Measurements from ENCODE around the gene EFNA1. TPM values are rescaled to one million over a fixed set of nuclear protein-coding genes. Genes with fewer than 3 reads are reported as not detected.

EFNA1 gene
- total and polyA plus RNA-seq, 2 of the 13 experiments (the other 11 are each of a cell fraction or from before 2014, with no cell fraction given) = 81.8 to 874 TPM

GRCh38 chr1:155141749-155142148 lies 14.1 kb downstream of the EFNA1 start (continued):
- TF ChIP-seq ZC3H4 (CRISPR knock-in tag; IDR thresholded peaks at IDR 0.05; ENCODE audit: borderline replicate concordance) = no peak
- TF ChIP-seq ZNF720 (CRISPR knock-in tag; IDR thresholded peaks at IDR 0.05) = no peak

GRCh38 chr1:155145491-155145890 lies 17.8 kb downstream of the EFNA1 start:
- H3K9me3 ChIP-seq (ENCODE audit: low read length) = no peaks in the 10 kb centered on the region
- FAIRE-seq (no peak), DNase-seq (ENCODE audit: low spot score) (no peak), ATAC-seq (no peak)
- H3K27ac ChIP-seq (ENCODE audit: extremely low read length, insufficient read depth, low read length) = no peak overlapping the region
- H3K79me2 ChIP-seq (ENCODE audit: insufficient read depth, low read length) = no peaks in the 10 kb centered on the region
- H3K27me3 ChIP-seq (ENCODE audit: control insufficient read depth in 1 of 2, insufficient read depth in 2 of 2, low read length in 2 of 2) = peaks cover 0 to 7% of the 10 kb centered on the region in 2 experiments; a peak in 1 of 5 replicates
- BruUV-seq (replicated peaks) = no TSS peak
- no peaks in the 10 kb centered on the region for H3K36me3 ChIP-seq (replicated peaks in 1 of 2; ENCODE audit: control insufficient read depth in 1 of 2, insufficient read depth in 2 of 2, low read length in 2 of 2)
- in situ Hi-C loops (cut with HindIII; ENCODE audit: extremely low pct_ligation_motif_present, low pct_unique_long_range_greater_than_20kb) = no loop called here
- ChIA-PET POLR2A (interaction anchor here (1.2 kb wide), 1 partner anchor 10 kb away, joined by 4 read pairs; the partner anchor contains the start of gene SLC50A1), CTCF (ENCODE audit: low intra/inter-chr PET ratio, low total read pairs) (no interaction called here)
- H2AFZ ChIP-seq (ENCODE audit: low read length) = no peak overlapping the region
- peaks cover 6% of the 10 kb centered on the region; the same call in 1 of the 2 replicates for H3K4me1 ChIP-seq (ENCODE audit: insufficient read depth, low read length)
- H4K20me1 ChIP-seq (ENCODE audit: insufficient read depth, low read length) = no peaks in the 10 kb centered on the region
- H3K9ac ChIP-seq (ENCODE audit: insufficient read depth, low read depth, low read length) = no peak overlapping the region
- no peak overlapping the region for H3K4me2 ChIP-seq (ENCODE audit: low read depth, low read length)
- intact Hi-C loops (cut with micrococcal nuclease; ENCODE audit: unreplicated experiment) = no loop called here
- WGBS (ENCODE audit: low lambda C conversion rate) = 67% methylated on average over 3 of the region's 3 CpGs
- no peak for TF ChIP-seq CENPX (CRISPR knock-in tag; IDR thresholded peaks at IDR 0.05)
- TF ChIP-seq TCF12 (IDR thresholded peaks at IDR 0.05) = no peak
- TF ChIP-seq TCF12 (CRISPR knock-in tag; IDR thresholded peaks at IDR 0.05) = no peak
- no peak for TF ChIP-seq SUZ12 (IDR thresholded peaks at IDR 0.05; ENCODE audit: low read depth, low read length)
- TF ChIP-seq SOX5 (CRISPR knock-in tag; IDR thresholded peaks at IDR 0.05; ENCODE audit: borderline replicate concordance) = no peak
- no peak for TF ChIP-seq ZNF225 (CRISPR knock-in tag; IDR thresholded peaks at IDR 0.05)
- TF ChIP-seq ZIK1 (CRISPR knock-in tag; IDR thresholded peaks at IDR 0.05; ENCODE audit: borderline replicate concordance, low read depth) = no peak
- TF ChIP-seq TGIF2 (CRISPR knock-in tag; IDR thresholded peaks at IDR 0.05) = no peak
- no peak for TF ChIP-seq ARID4A (CRISPR knock-in tag; IDR thresholded peaks at IDR 0.05; ENCODE audit: borderline replicate concordance)
- TF ChIP-seq ONECUT2 (CRISPR knock-in tag; IDR thresholded peaks at IDR 0.05) = no peak
- no peak for TF ChIP-seq HOMEZ (CRISPR knock-in tag; IDR thresholded peaks at IDR 0.05; ENCODE audit: low read depth)
- H3K4me3 ChIP-seq (replicated peaks in 1 of 3; ENCODE audit: insufficient read depth in 1 of 3, low read depth in 2 of 3, low read length in 3 of 3) = no peak overlapping the region

All from HepG2 (cell line).